ENCODE measurements around the gene C11orf16. TPM values are rescaled to one million over a fixed set of nuclear protein-coding genes. Genes with fewer than 3 reads are reported as not detected.
"Not testable (repeated sequence)": the region's sequence is repeated elsewhere in the genome, so short reads cannot be mapped to it uniquely, and the experiment has no call there.

The C11orf16 gene
- total and polyA plus RNA-seq, 2 donors (not counting 1 experiment from before 2014, with no cell fraction given): not detected

DNA sequence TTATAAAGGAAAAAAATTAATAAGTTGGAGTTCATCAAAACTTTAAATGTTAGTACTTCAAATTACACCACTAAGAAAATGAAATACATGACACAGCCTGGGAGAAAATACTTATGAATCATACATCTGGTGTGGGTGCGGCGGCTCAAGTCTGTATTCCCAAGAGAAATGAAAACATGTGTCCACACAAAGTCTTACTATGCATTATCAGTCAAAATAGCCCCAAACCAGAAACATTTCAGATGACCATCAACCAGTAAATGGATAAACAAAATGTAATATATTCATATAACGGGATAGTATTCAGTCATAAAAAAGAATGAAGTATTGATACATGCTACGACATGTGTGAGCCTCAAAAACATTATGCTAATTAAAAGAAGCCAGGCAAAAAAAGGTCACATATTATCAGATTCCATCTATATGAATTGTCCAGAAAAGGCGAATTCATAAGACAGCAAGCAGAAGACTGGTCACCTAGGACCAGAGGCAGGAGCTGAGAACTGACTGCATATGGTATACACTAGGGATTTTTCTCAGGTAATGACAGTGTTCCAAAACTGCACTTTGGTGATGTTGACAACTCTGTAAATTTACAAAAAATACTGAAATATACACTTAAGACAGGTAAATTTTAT, 27.1 kb downstream of the C11orf16 start:
- H3K4me1 ChIP-seq (ENCODE audit: control insufficient read depth, extremely low read depth, insufficient read depth, low read length): peaks cover 11% of the 10 kb centered on the region
- H3K27ac ChIP-seq (ENCODE audit: insufficient read depth, low read length): no peak overlapping the region
- H2AFZ ChIP-seq (ENCODE audit: low read length): no peak overlapping the region
- DNase-seq (ENCODE audit: low read depth in 2 of 2): peak; percentile 86 to 88
- H3K4me3 ChIP-seq (replicated peaks in 1 of 4; ENCODE audit: control extremely low read depth in 1 of 4, insufficient read depth in 1 of 4, low read depth in 3 of 4, low read length in 4 of 4): no peak overlapping the region
- H4K20me1 ChIP-seq (ENCODE audit: control insufficient read depth, extremely low read depth, insufficient read depth, low read length): no peaks in the 10 kb centered on the region
- H3K4me2 ChIP-seq (ENCODE audit: extremely low read depth, insufficient read depth, low read length): peak overlapping the region; percentile 33
- no peaks in the 10 kb centered on the region for H3K27me3 ChIP-seq (ENCODE audit: control insufficient read depth, insufficient read depth, low read length)
- no peaks in the 10 kb centered on the region for H3K36me3 ChIP-seq (ENCODE audit: control insufficient read depth, insufficient read depth, low read length)
- H3K9me3 ChIP-seq (ENCODE audit: control insufficient read depth, insufficient read depth, low read depth, low read length): no peaks in the 10 kb centered on the region
- no peak overlapping the region for H3K9ac ChIP-seq (ENCODE audit: insufficient read depth, low read length)
- H3K79me2 ChIP-seq (ENCODE audit: control insufficient read depth, insufficient read depth, low read length): no peaks in the 10 kb centered on the region
- TF ChIP-seq, protein P1, sequence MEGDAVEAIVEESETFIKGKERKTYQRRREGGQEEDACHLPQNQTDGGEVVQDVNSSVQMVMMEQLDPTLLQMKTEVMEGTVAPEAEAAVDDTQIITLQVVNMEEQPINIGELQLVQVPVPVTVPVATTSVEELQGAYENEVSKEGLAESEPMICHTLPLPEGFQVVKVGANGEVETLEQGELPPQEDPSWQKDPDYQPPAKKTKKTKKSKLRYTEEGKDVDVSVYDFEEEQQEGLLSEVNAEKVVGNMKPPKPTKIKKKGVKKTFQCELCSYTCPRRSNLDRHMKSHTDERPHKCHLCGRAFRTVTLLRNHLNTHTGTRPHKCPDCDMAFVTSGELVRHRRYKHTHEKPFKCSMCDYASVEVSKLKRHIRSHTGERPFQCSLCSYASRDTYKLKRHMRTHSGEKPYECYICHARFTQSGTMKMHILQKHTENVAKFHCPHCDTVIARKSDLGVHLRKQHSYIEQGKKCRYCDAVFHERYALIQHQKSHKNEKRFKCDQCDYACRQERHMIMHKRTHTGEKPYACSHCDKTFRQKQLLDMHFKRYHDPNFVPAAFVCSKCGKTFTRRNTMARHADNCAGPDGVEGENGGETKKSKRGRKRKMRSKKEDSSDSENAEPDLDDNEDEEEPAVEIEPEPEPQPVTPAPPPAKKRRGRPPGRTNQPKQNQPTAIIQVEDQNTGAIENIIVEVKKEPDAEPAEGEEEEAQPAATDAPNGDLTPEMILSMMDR (conservative IDR thresholded peaks at IDR 0.05 in 1 of 2, IDR thresholded peaks at IDR 0.05 in 1 of 2; ENCODE audit: low read depth in 1 of 2, low read length in 2 of 2): no peak
- no peak for TF ChIP-seq EZH2 (IDR thresholded peaks at IDR 0.05; ENCODE audit: low read length, missing control alignments)

DNA sequence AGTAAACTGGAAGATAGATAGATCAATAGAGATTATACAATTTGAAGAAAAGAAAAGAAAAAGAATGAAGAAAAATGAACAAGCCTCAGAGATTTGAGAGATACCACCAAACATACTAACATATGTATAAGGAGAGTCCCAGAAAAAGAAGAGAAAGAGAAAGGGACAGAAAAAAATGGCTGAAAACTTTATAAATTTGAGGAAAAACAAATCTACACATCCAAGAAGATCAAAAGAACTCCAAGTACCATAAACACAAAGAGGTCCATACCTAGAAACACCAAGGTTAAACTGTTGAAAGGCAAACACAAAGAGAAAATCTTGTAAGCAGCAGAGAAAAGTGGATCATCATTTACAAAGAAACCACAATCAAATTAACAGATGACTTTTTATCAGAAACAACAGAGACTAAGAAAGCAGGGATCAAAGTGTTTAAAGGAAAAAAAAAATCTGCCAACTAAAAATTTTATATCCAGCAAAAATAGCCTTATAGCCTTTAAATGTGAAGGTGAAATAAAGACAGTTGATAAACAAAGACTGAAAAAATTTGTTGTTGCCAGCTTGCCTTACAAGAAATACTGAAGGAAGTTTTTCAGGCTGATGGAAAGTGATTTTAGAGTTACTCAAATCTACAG, 33.5 kb downstream of the C11orf16 start:
- H3K36me3 ChIP-seq (ENCODE audit: control insufficient read depth, insufficient read depth, low read length): no peaks in the 10 kb centered on the region
- no peak overlapping the region for H3K4me3 ChIP-seq (replicated peaks in 1 of 4; ENCODE audit: control extremely low read depth in 1 of 4, insufficient read depth in 1 of 4, low read depth in 3 of 4, low read length in 4 of 4)
- no peak overlapping the region for H3K4me2 ChIP-seq (ENCODE audit: extremely low read depth, insufficient read depth, low read length)
- H3K4me1 ChIP-seq (ENCODE audit: control insufficient read depth, extremely low read depth, insufficient read depth, low read length): no peaks in the 10 kb centered on the region
- no peak overlapping the region for H2AFZ ChIP-seq (ENCODE audit: low read length)
- no peaks in the 10 kb centered on the region for H3K27me3 ChIP-seq (ENCODE audit: control insufficient read depth, insufficient read depth, low read length)
- no peak for DNase-seq (ENCODE audit: low read depth in 2 of 2)
- no peaks in the 10 kb centered on the region for H3K9me3 ChIP-seq (ENCODE audit: control insufficient read depth, insufficient read depth, low read depth, low read length)
- no peak for TF ChIP-seq EZH2 (IDR thresholded peaks at IDR 0.05; ENCODE audit: low read length, missing control alignments)
- TF ChIP-seq, protein P1 (conservative IDR thresholded peaks at IDR 0.05 in 1 of 2, IDR thresholded peaks at IDR 0.05 in 1 of 2; ENCODE audit: low read depth in 1 of 2, low read length in 2 of 2): no peak
- no peaks in the 10 kb centered on the region for H4K20me1 ChIP-seq (ENCODE audit: control insufficient read depth, extremely low read depth, insufficient read depth, low read length)
- H3K27ac ChIP-seq (ENCODE audit: insufficient read depth, low read length): no peak overlapping the region
- no peaks in the 10 kb centered on the region for H3K79me2 ChIP-seq (ENCODE audit: control insufficient read depth, insufficient read depth, low read length)
- no peak overlapping the region for H3K9ac ChIP-seq (ENCODE audit: insufficient read depth, low read length)

DNA sequence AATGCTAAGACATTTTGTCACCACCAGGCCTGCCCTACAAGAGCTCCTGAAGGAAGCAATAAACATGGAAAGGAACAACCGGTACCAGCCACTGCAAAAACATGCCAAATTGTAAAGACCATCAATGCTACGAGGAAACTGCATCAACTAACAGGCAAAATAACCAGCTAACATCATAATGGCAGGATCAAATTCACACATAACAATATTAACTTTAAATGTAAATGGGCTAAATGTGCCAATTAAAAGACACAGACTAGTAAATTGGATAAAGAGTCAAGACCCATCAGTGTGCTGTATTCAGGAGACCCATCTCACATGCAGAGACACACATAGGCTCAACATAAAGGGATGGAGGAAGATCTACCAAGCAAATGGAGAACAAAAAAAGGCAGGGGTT, 41.6 kb downstream of the C11orf16 start:
- DNase-seq (ENCODE audit: low read depth in 2 of 2): not testable (repeated sequence)

More for the DNA sequence above, 41.6 kb downstream of the C11orf16 start:
- H3K4me1 ChIP-seq (ENCODE audit: control insufficient read depth, extremely low read depth, insufficient read depth, low read length); H3K36me3 ChIP-seq (ENCODE audit: control insufficient read depth, insufficient read depth, low read length); H3K9me3 ChIP-seq (ENCODE audit: control insufficient read depth, insufficient read depth, low read depth, low read length); H3K79me2 ChIP-seq (ENCODE audit: control insufficient read depth, insufficient read depth, low read length); H4K20me1 ChIP-seq (ENCODE audit: control insufficient read depth, extremely low read depth, insufficient read depth, low read length); H3K4me3 ChIP-seq (replicated peaks in 1 of 4; ENCODE audit: control extremely low read depth in 1 of 4, insufficient read depth in 1 of 4, low read depth in 3 of 4, low read length in 4 of 4); H3K9ac ChIP-seq (ENCODE audit: insufficient read depth, low read length); H3K27me3 ChIP-seq (ENCODE audit: control insufficient read depth, insufficient read depth, low read length); H3K27ac ChIP-seq (ENCODE audit: insufficient read depth, low read length); H2AFZ ChIP-seq (ENCODE audit: low read length); H3K4me2 ChIP-seq (ENCODE audit: extremely low read depth, insufficient read depth, low read length): not testable (repeated sequence)
